Testis (tissue), 2 donors: Measurements from ENCODE around the gene OTOR.

ENCODE experiments used
- POLR2A ChIP-seq: fragments of 450-650 bp; IDR thresholded peaks from one replicate; pipeline ENCODE4 v1.6.1; 2017; ENCODE audit warnings: antibody characterized with exemption, mild to moderate bottlenecking, moderate library complexity
- TF ChIP-seq, protein P1 (sequence below), 3 experiments: fragments of 450-650 bp in 2 of 3; fragments of 200-600 bp in 1 of 3; sonication (generic) in 1 of 3; IDR thresholded peaks; one replicate each; pipeline ENCODE4 v1.5.1; 2016 to 2019; ENCODE audit warnings: antibody characterized with exemption in 3 of 3, mild to moderate bottlenecking in 2 of 3, moderate library complexity in 1 of 3

DNA sequence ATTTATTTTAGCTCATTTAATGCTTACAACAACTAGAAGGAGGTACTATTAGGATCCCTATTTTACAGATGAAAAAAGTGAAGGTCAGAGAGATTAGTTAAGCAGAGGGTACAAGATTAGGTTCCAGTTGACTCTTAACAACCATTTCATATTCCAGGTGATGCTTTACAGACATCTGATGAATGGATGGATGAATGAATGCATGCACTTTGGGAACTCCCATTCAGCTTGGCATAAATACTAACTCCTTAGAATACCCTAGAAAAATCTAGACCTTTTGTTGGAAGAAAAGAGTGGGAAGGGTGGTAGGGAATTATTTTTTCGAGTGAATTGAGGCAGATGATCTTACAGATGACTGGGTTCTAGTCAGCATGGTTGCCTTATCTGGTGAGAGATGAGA is 19.1 kb upstream of the OTOR start:
- no peak for TF ChIP-seq POLR2A
- TF ChIP-seq, protein P1, sequence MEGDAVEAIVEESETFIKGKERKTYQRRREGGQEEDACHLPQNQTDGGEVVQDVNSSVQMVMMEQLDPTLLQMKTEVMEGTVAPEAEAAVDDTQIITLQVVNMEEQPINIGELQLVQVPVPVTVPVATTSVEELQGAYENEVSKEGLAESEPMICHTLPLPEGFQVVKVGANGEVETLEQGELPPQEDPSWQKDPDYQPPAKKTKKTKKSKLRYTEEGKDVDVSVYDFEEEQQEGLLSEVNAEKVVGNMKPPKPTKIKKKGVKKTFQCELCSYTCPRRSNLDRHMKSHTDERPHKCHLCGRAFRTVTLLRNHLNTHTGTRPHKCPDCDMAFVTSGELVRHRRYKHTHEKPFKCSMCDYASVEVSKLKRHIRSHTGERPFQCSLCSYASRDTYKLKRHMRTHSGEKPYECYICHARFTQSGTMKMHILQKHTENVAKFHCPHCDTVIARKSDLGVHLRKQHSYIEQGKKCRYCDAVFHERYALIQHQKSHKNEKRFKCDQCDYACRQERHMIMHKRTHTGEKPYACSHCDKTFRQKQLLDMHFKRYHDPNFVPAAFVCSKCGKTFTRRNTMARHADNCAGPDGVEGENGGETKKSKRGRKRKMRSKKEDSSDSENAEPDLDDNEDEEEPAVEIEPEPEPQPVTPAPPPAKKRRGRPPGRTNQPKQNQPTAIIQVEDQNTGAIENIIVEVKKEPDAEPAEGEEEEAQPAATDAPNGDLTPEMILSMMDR (IDR thresholded peaks at IDR 0.05): no peak
